Mucosa of gallbladder (tissue), 1 donor: ENCODE measurements around the gene CHSY1. TPM values are rescaled to one million over a fixed set of nuclear protein-coding genes. Genes with fewer than 3 reads are reported as not detected.
"Not testable (repeated sequence)": the region's sequence is repeated elsewhere in the genome, so short reads cannot be mapped to it uniquely, and the experiment has no call there.

Experiments used
- DNase-seq: peaks from one replicate; pipeline ENCODE4 v3.0.0-alpha.2; 2020; ENCODE audit warnings: low spot score
- total RNA-seq: library from RNA; stranded (reverse); gene quantifications from one replicate; pipeline ENCODE4 v1.2.1, GENCODE V29; 2021
- donor health status: DM: no; HTN: no; CAD: no.

The CHSY1 gene
- total RNA-seq, 1 donor from 2014 or later = 18.8 TPM

DNA sequence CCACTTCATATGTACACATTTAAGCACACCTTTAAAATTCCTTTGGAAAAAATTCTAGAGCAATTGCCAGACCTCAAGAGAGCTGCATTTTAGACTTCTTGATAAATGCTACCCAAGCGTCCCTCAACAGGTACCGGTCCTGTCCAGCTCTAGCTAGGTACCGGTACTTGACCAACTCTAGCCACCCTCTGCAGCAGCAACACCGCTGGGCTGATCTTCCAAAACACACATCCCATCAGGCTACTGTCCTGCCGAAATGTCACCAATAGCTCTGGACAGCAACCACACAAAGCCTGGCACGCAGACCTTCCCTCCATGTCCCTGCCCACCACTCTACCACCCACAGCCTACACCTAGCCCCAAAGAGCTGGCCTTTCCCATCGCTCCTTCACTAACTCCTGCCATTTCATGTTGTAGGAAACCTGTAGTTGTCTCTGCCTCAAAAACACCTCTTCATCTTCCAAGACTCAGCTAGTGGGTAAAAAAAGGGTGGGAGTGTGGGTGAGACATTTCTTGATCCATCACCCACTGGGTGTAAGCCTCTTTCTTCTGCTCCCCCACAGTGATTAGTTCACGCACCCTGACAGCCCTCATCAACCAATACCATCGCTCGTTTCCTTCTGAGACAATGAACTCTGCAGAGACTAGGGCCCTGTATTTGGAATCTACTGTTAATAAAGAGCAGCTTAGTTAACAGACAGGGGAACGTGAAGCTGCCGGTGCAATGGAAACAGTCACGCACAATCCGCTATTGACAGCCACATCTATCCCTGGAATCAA lies 6.8 kb downstream of the CHSY1 start:
- DNase-seq = no peak

DNA sequence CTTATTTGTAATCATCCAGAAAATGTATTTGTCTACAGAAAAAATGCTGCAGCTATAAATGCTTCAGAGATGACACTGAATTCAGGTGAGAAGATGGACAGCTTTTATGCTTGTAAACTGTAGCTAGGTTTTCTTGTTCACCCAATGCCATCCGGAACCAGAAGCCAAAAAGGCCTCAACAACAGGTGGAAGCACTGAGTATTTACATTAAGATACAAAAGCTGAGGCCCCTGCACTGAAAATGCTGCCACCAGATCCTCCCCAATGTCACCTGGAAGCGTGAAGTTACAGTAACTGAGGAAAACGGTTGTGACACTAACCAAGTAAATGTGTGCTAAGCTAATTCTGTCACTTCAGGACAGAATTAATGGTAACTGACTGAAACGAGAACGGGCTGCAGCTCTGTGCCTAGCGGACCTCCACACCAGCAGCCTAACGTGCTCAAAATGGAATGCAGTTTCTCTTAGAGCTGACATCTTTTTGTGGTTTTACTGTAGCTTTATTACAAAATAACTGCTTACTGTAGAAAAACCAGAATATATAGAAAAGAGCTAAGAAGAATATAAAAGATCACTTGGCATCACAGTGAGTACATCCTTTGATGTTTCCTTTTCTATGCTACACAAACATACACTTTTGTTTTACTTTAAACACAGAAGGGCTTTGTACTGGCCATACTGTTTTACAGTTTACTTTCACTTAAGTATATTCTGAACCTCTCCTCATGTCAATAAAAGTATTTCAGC lies 7.6 kb downstream of the CHSY1 start:
- no peak for DNase-seq

DNA sequence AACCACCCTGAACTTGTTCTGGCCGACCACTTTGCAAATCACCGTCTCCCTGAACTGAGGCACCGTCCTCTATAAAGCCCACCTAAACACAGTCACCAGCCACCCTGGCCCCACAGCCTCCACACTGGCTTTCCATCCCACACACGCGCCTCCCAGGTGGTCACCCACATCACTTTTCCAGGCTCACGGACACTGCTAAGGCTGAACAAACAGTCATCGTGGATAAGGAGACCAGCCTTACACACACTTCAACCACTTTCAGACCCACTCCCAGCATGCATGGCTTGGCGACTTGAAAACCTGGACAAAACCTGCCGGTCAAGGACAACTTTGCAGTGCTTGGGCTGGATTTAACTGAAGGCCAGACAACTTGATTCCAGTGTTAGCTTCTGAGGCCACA lies 8.4 kb downstream of the CHSY1 start:
- DNase-seq = no peak

DNA sequence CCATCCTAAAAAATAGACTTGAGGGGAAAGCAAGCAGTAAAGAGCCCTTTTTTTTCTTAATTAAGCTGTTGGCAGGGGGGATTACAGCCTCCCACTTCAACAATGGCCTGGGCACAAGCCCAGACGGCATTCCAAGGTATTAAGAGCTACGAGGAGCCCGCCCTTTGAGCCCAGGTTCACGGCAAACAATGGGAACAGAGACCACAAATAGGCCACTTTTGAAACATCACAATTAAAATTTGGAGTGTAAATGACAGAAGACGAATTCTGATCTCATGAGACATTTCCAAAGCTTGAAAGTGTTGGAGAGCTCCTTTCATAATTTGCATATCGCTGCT lies 8.9 kb downstream of the CHSY1 start:
- DNase-seq = no peak

DNA sequence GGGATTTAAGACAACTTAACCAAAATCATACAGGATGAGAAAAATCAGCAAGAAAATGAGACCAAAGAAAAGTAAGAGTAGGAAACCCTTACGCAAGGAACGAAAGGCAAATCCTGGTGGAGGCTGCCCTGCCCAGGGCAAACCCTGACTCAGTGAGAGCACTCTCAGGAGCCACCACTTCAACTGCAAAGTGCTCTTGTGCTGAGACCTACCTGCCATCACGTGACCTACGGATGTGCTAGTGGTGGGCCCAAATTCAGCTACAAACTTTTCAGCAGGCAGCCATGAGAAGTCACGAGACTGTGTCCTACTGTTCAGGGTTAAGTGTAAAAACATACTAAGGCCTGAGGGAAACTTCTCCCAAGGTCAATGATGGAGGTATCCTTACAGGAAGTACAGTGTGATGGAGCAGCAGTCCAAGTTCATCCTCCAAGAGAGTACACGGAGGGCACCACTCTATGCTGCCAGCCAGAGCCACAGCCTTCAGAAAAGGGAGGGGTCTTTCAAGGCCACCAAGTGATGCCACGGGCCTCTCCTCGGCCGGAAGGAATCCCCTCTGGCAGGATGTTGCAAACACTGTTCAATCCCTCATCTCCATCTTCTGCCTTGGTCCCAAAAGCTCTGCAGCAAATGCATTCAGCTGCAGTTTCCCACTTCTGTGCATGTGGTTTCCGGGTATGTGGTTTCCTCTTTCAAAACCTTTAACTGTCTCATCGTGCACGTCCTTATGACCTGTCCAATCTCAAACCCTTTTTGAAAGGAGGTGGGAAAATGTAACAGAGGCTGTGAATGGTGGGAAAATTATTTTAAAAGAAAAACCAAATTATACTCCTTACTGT lies 9.5 kb downstream of the CHSY1 start:
- DNase-seq = peak; percentile 28

DNA sequence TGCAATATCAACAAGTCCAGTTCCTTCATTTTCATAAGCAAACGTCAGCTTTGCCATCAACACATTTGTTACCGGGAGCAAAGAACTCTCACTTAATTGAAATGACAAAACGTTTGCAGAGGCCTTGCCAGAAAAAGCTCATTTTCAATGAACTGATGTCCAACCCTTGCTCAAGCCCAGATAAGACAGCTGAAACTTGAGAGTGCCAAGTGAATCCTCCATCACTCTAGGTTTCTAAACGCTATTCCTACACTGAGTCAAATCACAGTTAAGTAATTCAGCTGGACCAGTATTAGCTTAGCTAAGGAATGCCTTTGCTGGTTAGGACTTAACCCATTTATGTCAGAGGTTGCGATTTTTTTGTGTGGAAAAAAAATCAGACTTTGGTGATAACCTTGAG lies 11.5 kb downstream of the CHSY1 start:
- no peak for DNase-seq

DNA sequence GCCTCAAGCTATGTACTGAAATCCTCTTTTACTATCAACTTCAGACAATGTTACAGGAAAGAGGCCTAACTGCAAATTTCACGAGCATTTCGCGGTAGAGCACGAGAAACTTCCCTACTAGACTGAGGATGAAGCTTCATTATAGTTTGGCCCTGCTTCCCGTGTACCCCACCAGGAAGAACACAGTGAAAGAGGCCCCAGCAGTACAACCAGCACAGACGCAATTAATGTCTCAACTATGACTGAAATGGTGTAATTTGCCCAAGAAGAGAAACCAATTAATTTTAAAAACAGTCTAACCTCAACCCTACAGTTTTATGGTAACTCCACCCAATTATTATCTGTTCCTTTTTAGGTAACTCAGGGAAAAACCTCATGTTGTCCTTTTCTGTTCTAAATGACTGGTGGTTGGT lies 12.1 kb downstream of the CHSY1 start:
- no peak for DNase-seq

DNA sequence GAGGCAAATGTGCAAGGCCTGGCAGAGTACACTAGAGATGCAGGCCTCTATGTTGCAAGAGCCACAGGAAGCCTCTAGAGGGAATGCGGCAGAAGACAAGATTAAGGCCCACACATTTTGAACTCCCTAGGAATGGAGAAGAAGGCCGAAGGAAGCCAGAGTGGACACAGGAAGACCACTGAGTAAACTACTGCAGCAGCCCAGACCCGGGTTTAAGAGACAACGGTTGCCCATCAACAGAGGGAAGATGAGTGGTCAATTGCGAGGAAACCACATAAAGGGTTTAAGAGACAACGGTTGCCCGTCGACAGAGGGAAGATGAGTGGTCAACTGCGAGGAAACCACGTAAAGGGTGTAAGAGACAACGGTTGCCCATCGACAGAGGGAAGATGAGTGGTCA lies 14.6 kb downstream of the CHSY1 start:
- no peak for DNase-seq

DNA sequence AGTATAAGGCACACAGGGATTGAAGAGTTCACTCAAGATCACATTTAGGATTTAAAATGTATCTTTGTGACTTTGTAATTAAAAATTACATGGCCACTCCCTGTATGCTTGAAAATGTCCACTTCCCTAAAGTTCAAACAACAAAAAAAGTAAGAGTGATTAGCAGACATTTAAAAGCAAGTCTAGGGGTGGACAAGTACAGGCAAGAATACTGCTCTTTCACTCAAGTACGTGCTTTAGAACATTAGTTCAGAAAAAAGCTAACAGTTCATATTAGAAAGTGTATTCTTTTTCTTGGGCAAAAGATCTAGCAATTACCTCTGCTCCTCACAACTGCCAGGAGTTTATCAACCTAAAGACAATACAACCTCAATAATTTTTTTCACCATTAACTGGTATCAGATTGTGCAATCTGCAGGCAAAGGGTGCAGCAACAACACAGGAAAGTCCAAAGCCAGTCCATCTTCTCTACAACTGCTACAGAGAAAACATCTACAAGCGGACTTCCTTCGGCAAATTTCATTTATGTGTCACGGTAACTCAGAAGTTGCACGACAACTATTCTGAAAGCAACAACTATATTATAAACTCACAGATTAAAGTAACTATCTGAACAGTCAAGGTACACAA lies 18.1 kb downstream of the CHSY1 start:
- DNase-seq = no peak

DNA sequence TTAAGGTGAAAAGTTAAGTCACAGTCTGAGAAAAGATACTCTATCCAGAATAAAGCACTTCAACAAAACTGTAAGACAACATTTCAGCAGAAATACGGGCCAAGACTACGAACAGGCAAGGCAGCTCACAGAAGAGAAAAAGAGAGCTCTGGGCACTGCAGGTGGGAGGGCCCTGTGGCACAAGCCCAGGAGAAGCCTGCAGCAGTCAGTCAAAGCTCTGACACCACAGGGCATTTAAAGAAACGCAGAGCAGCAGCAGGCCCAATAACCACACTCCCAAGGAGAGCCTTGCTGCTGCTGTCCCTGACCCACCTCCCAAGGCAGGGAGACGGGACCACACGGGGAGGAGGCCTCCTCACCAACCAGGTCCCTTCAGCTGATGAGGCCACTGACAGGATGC lies 19.2 kb downstream of the CHSY1 start:
- no peak for DNase-seq

DNA sequence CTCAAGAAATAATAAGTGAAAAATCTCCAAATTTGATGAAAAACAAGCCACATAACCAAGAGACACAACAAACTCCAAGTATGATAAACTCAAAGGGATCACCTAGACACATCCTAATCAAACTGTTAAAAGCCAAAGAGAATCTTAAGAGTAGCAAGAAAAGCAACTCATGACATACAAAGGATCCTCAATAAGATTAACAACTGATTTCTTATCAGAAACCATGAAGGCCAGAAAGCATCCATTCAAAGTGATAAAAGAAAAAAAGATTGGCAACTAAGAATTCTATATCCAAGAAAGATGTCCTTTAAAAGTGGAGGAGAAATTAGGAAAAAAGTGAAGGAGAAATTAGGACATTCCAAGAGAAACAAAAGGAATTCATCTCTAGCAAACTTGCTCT lies 23.5 kb downstream of the CHSY1 start:
- DNase-seq = no peak

DNA sequence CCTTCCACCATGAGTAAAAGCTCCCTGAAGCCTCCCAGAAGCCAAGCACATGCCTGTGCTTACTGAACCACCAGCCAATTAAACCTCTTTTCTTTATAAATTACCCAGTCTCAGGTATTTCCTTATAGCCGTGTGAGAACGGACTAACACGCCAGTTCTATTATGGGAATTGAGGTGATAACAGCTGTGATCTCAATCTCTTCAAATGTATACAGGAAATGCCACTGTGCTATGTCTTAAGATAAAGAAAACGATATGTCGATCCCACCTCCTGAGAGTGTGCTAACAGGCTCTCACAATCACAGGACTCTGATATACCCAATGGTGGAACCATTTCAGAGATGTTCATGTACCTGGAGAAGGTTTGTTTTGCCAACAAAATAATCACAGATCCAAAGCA lies 26.2 kb downstream of the CHSY1 start:
- DNase-seq = no peak

DNA sequence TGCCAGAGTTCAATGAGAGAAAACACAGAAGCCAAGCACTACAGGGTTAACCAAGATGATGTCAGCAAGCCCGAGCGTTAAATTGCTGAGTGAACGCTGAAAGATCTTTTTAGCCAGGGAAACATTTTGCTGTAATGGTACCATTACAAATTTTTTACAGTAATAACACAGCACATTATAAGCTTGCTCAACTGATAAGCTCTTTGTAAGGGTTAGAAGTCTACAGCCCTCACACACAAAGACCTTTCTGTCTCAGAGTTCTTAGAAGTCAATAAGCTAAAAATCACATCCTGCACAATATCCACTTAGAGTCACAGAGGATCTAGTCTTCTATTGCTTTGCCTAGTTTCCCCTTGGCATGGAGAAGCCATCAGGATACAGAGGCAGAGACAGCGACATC lies 29.9 kb downstream of the CHSY1 start:
- no peak for DNase-seq

DNA sequence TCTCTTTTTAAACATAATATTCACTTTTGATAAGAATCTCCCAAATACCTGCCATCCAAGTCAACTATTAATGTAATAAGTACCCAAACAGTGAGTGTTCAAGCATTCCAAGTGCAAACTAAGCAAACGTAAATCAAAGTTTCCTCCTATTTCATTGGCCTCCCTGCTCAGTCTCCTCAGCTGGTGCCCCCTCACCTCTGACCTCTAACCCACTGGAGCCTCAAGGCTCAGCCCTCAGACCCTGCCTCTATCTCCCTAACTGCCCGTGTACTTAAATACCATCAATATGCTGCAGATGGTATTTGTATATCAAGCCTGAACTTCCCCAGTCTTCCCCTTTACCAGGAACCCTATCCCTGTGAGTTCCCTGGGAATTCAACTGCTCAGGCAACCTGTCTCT lies 31.8 kb downstream of the CHSY1 start:
- no peak for DNase-seq

DNA sequence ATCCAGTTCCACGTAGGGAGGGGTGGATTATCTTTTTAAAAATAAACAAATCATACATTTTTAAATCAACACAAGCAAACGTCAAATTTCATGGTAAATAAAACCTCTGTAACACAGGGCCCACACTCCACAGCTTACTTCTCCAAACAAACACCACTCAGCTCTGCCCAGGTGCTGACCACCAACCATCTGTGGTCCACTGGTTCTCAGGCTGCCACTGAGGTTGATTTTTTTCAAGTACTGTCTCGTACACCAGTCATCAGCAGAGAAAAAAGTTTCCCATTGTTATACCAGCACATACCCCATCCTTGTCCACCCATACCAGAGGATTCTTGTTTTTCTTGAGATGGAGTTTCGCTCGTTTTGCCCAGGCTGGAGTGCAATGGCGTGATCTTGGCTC lies 32.4 kb downstream of the CHSY1 start:
- DNase-seq = no peak

DNA sequence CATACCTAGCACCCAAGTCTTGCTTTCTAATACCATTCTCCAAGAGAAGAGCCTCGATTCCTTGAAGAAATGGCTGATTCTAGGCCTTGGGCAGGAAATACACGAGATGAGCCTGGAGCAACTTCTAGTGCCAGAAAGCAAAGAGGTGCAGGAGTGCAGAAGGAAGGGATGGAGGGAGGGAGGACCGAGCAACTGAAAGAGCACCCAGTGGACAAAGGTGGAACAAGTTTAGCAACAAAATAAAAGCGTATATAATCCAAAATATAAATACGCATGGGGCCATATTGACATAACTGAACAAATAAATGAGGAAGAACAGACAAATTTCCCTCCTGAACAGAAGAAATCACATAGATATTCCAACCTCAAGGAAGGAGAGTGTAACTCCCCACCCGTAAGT lies 34.4 kb downstream of the CHSY1 start:
- DNase-seq = no peak

DNA sequence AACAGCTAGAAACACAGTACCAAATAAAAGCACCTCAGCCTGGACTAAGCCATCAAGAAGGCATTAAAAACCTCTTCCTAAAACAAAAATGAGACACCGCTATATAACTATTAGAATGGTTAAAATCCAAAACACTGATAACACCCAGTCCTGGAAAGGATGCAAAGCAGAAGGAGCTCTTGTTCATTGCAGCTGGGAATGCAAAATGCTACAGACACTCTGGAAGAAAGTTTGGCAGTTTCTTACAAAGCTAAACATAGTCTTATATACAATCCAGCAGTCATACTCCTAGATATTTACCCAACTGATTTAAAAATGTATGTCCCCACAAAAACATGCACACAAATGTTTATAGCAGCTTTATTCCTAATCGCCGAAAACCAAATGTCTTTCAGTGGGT lies 35.7 kb downstream of the CHSY1 start:
- DNase-seq = no peak

DNA sequence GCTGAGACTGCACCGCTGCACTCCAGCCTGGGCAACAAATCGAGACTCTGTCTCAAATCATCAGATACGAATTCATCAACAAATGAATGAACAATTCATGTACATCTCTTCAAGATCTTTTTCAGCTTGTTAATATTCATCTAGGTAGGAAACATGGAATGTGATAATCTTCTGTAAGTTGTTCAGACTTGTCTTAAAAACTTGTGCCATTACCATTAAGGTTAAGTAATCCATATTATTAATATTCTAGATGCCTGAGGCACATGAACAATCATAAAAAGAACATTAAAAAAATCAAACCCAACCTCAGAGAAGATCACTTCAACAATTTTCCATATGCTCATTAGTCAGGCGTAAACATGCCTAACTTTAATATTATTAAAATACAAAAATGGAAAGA lies 36.2 kb downstream of the CHSY1 start:
- no peak for DNase-seq

DNA sequence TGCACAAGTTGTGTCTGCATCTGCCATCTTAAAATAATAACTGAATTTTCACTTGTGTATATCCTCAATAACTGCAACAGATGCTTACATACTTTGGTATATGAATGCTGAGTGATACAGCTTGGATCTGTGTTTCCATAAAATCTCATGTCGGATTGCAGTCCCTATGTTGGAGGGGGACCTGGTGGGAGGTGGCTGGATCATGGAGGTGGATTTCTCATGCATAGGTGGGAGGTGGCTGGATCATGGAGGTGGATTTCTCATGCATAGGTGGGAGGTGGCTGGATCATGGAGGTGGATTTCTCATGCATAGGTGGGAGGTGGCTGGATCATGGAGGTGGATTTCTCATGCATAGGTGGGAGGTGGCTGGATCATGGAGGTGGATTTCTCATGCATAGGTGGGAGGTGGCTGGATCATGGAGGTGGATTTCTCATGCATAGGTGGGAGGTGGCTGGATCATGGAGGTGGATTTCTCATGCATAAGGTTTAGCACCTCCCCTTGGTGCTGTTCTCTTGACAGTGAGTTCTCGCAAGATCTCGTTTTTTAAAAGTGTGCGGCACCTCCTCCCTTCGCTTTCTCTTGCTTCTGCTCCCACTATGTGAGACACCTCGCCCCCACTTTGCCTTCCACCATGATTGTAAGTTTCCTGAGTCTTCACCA lies 37.3 kb downstream of the CHSY1 start:
- not testable (repeated sequence) for DNase-seq

DNA sequence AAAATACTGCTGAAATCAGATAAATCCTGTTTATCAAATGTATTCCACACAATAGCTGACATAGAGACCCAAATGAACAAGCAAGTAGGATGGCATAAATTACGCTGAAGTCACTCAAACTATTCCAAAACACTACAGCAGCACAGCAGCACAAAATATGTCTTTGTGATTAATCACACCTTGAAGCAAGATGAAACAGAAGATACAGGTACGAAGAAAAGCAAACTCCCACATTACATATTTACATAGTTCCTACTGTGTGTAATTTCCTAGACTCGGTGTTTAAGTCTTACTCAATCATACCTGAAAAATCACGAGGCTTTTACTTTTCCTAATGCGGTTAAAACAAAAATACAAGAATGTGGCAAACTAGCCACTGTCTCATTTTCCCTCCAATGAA lies 38.3 kb downstream of the CHSY1 start:
- no peak for DNase-seq

DNA sequence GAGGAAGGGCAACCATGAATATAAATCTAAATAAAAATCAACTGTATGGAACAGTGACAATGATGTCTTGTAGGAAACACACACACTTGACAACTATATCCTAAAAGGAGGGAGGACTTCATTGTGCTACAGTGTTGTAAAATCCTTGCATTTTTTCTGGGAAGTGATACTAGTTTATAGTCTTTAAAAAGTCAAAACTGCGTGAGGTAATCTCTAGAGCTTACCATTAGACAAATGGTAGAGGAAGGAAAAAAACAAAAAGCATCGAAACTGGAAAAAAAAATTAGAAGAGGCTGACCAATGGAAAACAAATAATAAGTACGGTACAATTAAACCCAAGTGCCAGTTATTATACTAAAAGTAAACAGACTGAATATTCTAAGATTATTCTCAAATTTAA lies 38.7 kb downstream of the CHSY1 start:
- DNase-seq = no peak

DNA sequence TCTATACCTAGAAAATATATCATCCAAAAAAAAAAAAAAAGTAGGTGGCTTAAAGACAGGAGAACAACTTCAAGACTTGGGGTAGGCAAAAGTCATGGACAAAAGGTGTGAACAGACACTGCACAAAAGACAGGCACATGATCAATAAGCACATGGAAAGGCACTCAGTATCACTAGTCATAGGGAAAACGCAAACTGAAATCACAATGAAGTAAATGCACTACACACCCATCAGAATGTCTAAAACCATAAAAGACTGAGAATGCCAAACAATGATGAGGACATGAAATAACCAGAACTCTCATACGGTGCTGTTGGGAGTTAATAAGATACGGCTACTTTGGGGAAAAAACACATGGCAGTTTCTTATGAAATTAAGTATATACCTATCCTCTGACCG lies 40.0 kb downstream of the CHSY1 start:
- DNase-seq = no peak
